HepG2 (cell line): ENCODE data around the gene MAP2K5. TPM values are rescaled to one million over a fixed set of nuclear protein-coding genes. Genes with fewer than 3 reads are reported as not detected.

Experiments
- ATAC-seq: fragments of 200-7000 bp; cut with Tn5 transposase; 3 replicates; pipeline ENCODE4 v1.9.1; 2020; ENCODE audit warnings: mild to moderate bottlenecking, moderate library complexity
- BruUV-seq: library from RNA; stranded (reverse); fragments of 400-500 nt; replicated peaks from 2 replicates; lab custom pipeline; 2021; lab: Mats Ljungman, UMichigan
- CTCF ChIA-PET: fragments of 300-600 bp; formaldehyde crosslinking; extraction: SDS; loops from one replicate; lab custom pipeline; 2021; ENCODE audit warnings: low total read pairs, inconsistent platforms, low intra/inter-chr PET ratio; lab: Yijun Ruan, JAX
- POLR2A ChIA-PET: fragments of 350-600 bp; sonication (Branson Sonifier 250); formaldehyde crosslinking; loops from one replicate; lab custom pipeline; 2020; ENCODE audit warnings: antibody characterized with exemption, inconsistent platforms; lab: Yijun Ruan, JAX
- DNase-seq: peaks from one replicate; pipeline ENCODE4 v3.0.0-alpha.2; 2015; ENCODE audit warnings: low spot score
- FAIRE-seq: peaks from 3 replicates; lab custom pipeline; 2011; peaks lifted over from hg19 to GRCh38; lab: Jason Lieb, UNC
- H2AFZ ChIP-seq: one replicate; pipeline ENCODE4 v1.6.1; 2011; ENCODE audit warnings: low read length, inconsistent platforms
- H3K27ac ChIP-seq: fragments of 300-600 bp; 3 replicates; pipeline ENCODE4 v1.8.0; 2011; ENCODE audit warnings: mixed run types, mild to moderate bottlenecking, mixed read lengths, low read length, inconsistent platforms; ENCODE audit not compliant: insufficient read depth; ENCODE audit errors: extremely low read length
- H3K27me3 ChIP-seq, 2 experiments: fragments of 200-600 bp in 1 of 2; 2 replicates in 1 of 2; 3 replicates in 1 of 2; pipeline versions ENCODE4 v1.6.0 to v1.8.0; 2011; ENCODE audit warnings: low read length in 2 of 2, mild to moderate bottlenecking in 2 of 2, moderate library complexity in 2 of 2, inconsistent platforms in 1 of 2; ENCODE audit not compliant: insufficient read depth in 2 of 2, control insufficient read depth in 1 of 2
- H3K36me3 ChIP-seq, 2 experiments: fragments of 200-600 bp in 1 of 2; replicated peaks in 1 of 2; 2 replicates in 1 of 2; 3 replicates in 1 of 2; pipeline versions ENCODE4 v1.5.1 to v1.8.0; 2011; ENCODE audit warnings: low read length in 2 of 2, inconsistent platforms in 1 of 2; ENCODE audit not compliant: insufficient read depth in 2 of 2, control insufficient read depth in 1 of 2
- H3K4me1 ChIP-seq: 2 replicates; pipeline ENCODE4 v1.5.1; 2012; ENCODE audit warnings: low read length, inconsistent platforms; ENCODE audit not compliant: insufficient read depth
- H3K4me2 ChIP-seq: 2 replicates; pipeline ENCODE4 v1.6.0; 2011; ENCODE audit warnings: low read depth, low read length, inconsistent platforms
- H3K4me3 ChIP-seq, 3 experiments: fragments of 200-600 bp in 1 of 3; sonication (generic), shearing (Covaris generic) in 1 of 3; replicated peaks in 1 of 3; 2 replicates each; pipeline ENCODE4 v1.5.1; 2011 to 2016; ENCODE audit warnings: low read length in 3 of 3, inconsistent platforms in 2 of 3, low read depth in 2 of 3, mild to moderate bottlenecking in 2 of 3, control low read depth in 1 of 3, mixed read lengths in 1 of 3; ENCODE audit not compliant: insufficient read depth in 1 of 3
- H3K79me2 ChIP-seq: one replicate; pipeline ENCODE4 v1.6.1; 2011; ENCODE audit warnings: low read length, inconsistent platforms; ENCODE audit not compliant: insufficient read depth
- H3K9ac ChIP-seq: 2 replicates; pipeline ENCODE4 v1.6.0; 2011; ENCODE audit warnings: mild to moderate bottlenecking, low read depth, low read length, inconsistent platforms; ENCODE audit not compliant: insufficient read depth
- H3K9me3 ChIP-seq: 2 replicates; pipeline ENCODE4 v1.5.1; 2012; ENCODE audit warnings: mild to moderate bottlenecking, low read length
- H4K20me1 ChIP-seq: 2 replicates; pipeline ENCODE4 v1.6.0; 2011; ENCODE audit warnings: inconsistent platforms, mild to moderate bottlenecking, low read length, moderate library complexity; ENCODE audit not compliant: insufficient read depth
- JDP2 ChIP-seq: sonication (generic); formaldehyde crosslinking; IDR thresholded peaks from 2 replicates; pipeline ENCODE4 v1.8.1; 2022; ENCODE audit warnings: missing genetic modification reagents, borderline replicate concordance
- KDM4B ChIP-seq: sonication (generic); formaldehyde crosslinking; IDR thresholded peaks from 2 replicates; pipeline ENCODE4 v1.4.0; 2020; ENCODE audit warnings: missing genetic modification reagents
- LCORL ChIP-seq, 2 experiments: fragments of 450-650 bp in 1 of 2; sonication (generic) in 1 of 2; formaldehyde crosslinking in 1 of 2; IDR thresholded peaks; 2 replicates each; pipeline versions ENCODE4 v1.5.0 to v1.6.1; 2017 to 2020; ENCODE audit warnings: antibody characterized with exemption in 1 of 2, missing genetic modification reagents in 1 of 2
- NFKB2 ChIP-seq: sonication (generic); formaldehyde crosslinking; IDR thresholded peaks from 2 replicates; pipeline ENCODE4 v1.4.0; 2020; ENCODE audit warnings: missing genetic modification reagents, borderline replicate concordance
- NR2F2 ChIP-seq: IDR thresholded peaks from 2 replicates; pipeline ENCODE4 v1.6.1; 2012; ENCODE audit warnings: low read depth, inconsistent platforms, borderline replicate concordance
- SP1 ChIP-seq, 2 experiments: fragments of 450-650 bp in 1 of 2; sonication (generic) in 1 of 2; formaldehyde crosslinking in 1 of 2; IDR thresholded peaks; 2 replicates each; pipeline versions ENCODE4 v1.4.0 to v1.6.1; 2016 to 2020; ENCODE audit warnings: missing genetic modification reagents in 1 of 2
- SP4 ChIP-seq: sonication (generic); formaldehyde crosslinking; IDR thresholded peaks from 2 replicates; pipeline ENCODE4 v1.8.1; 2023; ENCODE audit warnings: mild to moderate bottlenecking, missing genetic modification reagents
- ZFP1 ChIP-seq: IDR thresholded peaks from 2 replicates; pipeline ENCODE4 v1.6.1; 2016
- ZNF672 ChIP-seq: sonication (generic); formaldehyde crosslinking; IDR thresholded peaks from 2 replicates; pipeline ENCODE4 v1.8.1; 2022; ENCODE audit warnings: missing genetic modification reagents
- ZNF773 ChIP-seq: sonication (generic); formaldehyde crosslinking; IDR thresholded peaks from 2 replicates; pipeline ENCODE4 v1.4.0; 2020; ENCODE audit warnings: missing genetic modification reagents, borderline replicate concordance
- ZZZ3 ChIP-seq: sonication (generic); formaldehyde crosslinking; IDR thresholded peaks from 2 replicates; pipeline ENCODE4 v1.4.0; 2020; ENCODE audit warnings: missing genetic modification reagents, mild to moderate bottlenecking, borderline replicate concordance
- WGBS: methylation state at CpG from one replicate; pipeline ENCODE4 v1.1.6; 2017; ENCODE audit warnings: low lambda C conversion rate; 5-methylcytosine and 5-hydroxymethylcytosine counted together
- in situ Hi-C: cut with HindIII; loops from 2 replicates; pipeline ENCODE4 v1.10.0; 2017; ENCODE audit warnings: low pct_unique_long_range_greater_than_20kb; ENCODE audit not compliant: extremely low pct_ligation_motif_present
- intact Hi-C: fragments of 100-400 bp; cut with micrococcal nuclease; formaldehyde crosslinking; loops from one replicate; pipeline ENCODE4 v1.10.0; 2022; ENCODE audit not compliant: unreplicated experiment
- polyA plus RNA-seq, 8 experiments: library from polyadenylated mRNA; depleted of rRNA in 3 of 8; stranded (reverse) in 7 of 8; unstranded in 1 of 8; fragments of >200 nt; fragmentation: Illumina TruSeq in 4 of 8; extraction: Trizol in 4 of 8; gene quantifications; 2 replicates each; pipeline versions ENCODE4 v1.2.1 to v1.2.3, GENCODE V29; 2011 to 2016; ENCODE audit warnings: low read depth in 4 of 8, missing spikeins in 1 of 8, mixed read lengths in 1 of 8; ENCODE audit not compliant: insufficient read depth in 1 of 8
- total RNA-seq, 5 experiments: library from RNA; depleted of rRNA; stranded (reverse); fragments of >200 nt; fragmentation: Illumina TruSeq; extraction: Trizol; gene quantifications; 2 replicates each; pipeline ENCODE4 v1.2.3, GENCODE V29; 2016; ENCODE audit warnings: low read depth in 1 of 5
- TF ChIP-seq, protein P1 (sequence below): sonication (generic); formaldehyde crosslinking; conservative IDR thresholded peaks from 2 replicates; pipeline ENCODE4 v1.4.0; 2020; ENCODE audit warnings: missing genetic modification reagents
- TF ChIP-seq, protein P2 (sequence below): conservative IDR thresholded peaks from 2 replicates; pipeline ENCODE4 v1.6.1; 2018; ENCODE audit warnings: missing genetic modification reagents
- TF ChIP-seq, protein P3 (sequence below): IDR thresholded peaks from 2 replicates; pipeline ENCODE4 v1.6.1; 2016; ENCODE audit warnings: mild to moderate bottlenecking, missing biosample characterization, missing genetic modification reagents
- TF ChIP-seq, protein P4 (sequence below): sonication (generic); formaldehyde crosslinking; IDR thresholded peaks from 2 replicates; pipeline ENCODE4 v1.5.0; 2020; ENCODE audit warnings: mild to moderate bottlenecking, missing genetic modification reagents
- TF ChIP-seq, protein P5 (sequence below): sonication (generic); formaldehyde crosslinking; IDR thresholded peaks from 2 replicates; pipeline ENCODE4 v1.5.0; 2020; ENCODE audit warnings: missing genetic modification reagents
- TF ChIP-seq, protein P6 (sequence below): sonication (generic); formaldehyde crosslinking; IDR thresholded peaks from 2 replicates; pipeline ENCODE4 v1.4.0; 2020; ENCODE audit warnings: missing genetic modification reagents, mild to moderate bottlenecking, borderline replicate concordance

Gene MAP2K5
- total and polyA plus RNA-seq, 2 of the 13 experiments (the other 11 are each of a cell fraction or from before 2014, with no cell fraction given) = 4.0 to 4.3 TPM

DNA sequence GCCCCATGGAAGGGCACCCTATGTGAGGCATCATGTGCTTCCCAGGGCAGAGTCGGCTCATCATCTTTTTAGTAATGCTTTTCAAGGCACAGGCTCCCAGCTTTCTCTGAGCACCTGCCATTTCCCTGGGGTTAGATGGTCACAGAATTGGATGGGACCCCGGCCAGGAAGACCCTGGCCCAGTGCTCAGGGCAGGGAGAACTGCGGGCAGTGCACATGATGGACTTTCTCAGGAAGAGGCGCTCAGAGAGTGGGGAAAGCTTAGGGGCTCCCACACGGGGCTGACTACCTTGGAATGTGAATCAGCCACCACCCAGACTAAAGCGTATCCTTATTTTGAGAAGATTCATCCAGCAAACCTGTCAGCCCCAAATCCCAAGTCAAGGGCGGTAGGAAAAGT is 266.3 kb downstream of the MAP2K5 start:
- POLR2A ChIA-PET = no interaction called here
- no peaks in the 10 kb centered on the region for H3K9me3 ChIP-seq
- ATAC-seq = no peak
- no peak overlapping the region for H2AFZ ChIP-seq
- H3K4me2 ChIP-seq = no peak overlapping the region
- H3K27me3 ChIP-seq = no peaks in the 10 kb centered on the region; a peak in 1 of 5 replicates
- H4K20me1 ChIP-seq = no peaks in the 10 kb centered on the region
- H3K79me2 ChIP-seq = no peaks in the 10 kb centered on the region
- 60% methylated on average over 4 of the region's 7 CpGs for WGBS
- FAIRE-seq = no peak
- H3K4me1 ChIP-seq = peaks cover 15% of the 10 kb centered on the region
- no peak overlapping the region for H3K4me3 ChIP-seq
- CTCF ChIA-PET = no interaction called here
- no peak overlapping the region for H3K27ac ChIP-seq
- in situ Hi-C loops (no loop called here), intact Hi-C loops (no loop called here)
- H3K9ac ChIP-seq = no peak overlapping the region
- no peak for DNase-seq
- BruUV-seq = no TSS peak
- TF ChIP-seq, protein P1, sequence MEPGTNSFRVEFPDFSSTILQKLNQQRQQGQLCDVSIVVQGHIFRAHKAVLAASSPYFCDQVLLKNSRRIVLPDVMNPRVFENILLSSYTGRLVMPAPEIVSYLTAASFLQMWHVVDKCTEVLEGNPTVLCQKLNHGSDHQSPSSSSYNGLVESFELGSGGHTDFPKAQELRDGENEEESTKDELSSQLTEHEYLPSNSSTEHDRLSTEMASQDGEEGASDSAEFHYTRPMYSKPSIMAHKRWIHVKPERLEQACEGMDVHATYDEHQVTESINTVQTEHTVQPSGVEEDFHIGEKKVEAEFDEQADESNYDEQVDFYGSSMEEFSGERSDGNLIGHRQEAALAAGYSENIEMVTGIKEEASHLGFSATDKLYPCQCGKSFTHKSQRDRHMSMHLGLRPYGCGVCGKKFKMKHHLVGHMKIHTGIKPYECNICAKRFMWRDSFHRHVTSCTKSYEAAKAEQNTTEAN (CRISPR knock-in tag) = no peak
- TF ChIP-seq ZNF773 (CRISPR knock-in tag) (no peak), SP4 (no peak), LCORL (IDR thresholded peaks at IDR 0.05) (no peak), LCORL (CRISPR knock-in tag; IDR thresholded peaks at IDR 0.05) (no peak), KDM4B (CRISPR knock-in tag) (no peak), ZNF672 (no peak), ZZZ3 (CRISPR knock-in tag) (no peak), NR2F2 (no peak), ZFP1 (CRISPR knock-in tag) (no peak), JDP2 (CRISPR knock-in tag) (no peak), NFKB2 (CRISPR knock-in tag) (no peak), SP1 (IDR thresholded peaks at IDR 0.05) (no peak), SP1 (CRISPR knock-in tag; IDR thresholded peaks at IDR 0.05) (no peak)
- TF ChIP-seq, protein P2, sequence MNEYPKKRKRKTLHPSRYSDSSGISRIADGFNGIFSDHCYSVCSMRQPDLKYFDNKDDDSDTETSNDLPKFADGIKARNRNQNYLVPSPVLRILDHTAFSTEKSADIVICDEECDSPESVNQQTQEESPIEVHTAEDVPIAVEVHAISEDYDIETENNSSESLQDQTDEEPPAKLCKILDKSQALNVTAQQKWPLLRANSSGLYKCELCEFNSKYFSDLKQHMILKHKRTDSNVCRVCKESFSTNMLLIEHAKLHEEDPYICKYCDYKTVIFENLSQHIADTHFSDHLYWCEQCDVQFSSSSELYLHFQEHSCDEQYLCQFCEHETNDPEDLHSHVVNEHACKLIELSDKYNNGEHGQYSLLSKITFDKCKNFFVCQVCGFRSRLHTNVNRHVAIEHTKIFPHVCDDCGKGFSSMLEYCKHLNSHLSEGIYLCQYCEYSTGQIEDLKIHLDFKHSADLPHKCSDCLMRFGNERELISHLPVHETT (CRISPR knock-in tag) = no peak
- TF ChIP-seq, protein P3, sequence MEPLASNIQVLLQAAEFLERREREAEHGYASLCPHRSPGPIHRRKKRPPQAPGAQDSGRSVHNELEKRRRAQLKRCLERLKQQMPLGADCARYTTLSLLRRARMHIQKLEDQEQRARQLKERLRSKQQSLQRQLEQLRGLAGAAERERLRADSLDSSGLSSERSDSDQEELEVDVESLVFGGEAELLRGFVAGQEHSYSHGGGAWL (CRISPR knock-in tag) = no peak
- TF ChIP-seq, protein P4, sequence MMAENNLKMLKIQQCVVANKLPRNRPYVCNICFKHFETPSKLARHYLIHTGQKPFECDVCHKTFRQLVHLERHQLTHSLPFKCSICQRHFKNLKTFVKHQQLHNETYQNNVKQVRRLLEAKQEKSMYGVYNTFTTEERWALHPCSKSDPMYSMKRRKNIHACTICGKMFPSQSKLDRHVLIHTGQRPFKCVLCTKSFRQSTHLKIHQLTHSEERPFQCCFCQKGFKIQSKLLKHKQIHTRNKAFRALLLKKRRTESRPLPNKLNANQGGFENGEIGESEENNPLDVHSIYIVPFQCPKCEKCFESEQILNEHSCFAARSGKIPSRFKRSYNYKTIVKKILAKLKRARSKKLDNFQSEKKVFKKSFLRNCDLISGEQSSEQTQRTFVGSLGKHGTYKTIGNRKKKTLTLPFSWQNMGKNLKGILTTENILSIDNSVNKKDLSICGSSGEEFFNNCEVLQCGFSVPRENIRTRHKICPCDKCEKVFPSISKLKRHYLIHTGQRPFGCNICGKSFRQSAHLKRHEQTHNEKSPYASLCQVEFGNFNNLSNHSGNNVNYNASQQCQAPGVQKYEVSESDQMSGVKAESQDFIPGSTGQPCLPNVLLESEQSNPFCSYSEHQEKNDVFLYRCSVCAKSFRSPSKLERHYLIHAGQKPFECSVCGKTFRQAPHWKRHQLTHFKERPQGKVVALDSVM (CRISPR knock-in tag) = no peak
- TF ChIP-seq, protein P5, sequence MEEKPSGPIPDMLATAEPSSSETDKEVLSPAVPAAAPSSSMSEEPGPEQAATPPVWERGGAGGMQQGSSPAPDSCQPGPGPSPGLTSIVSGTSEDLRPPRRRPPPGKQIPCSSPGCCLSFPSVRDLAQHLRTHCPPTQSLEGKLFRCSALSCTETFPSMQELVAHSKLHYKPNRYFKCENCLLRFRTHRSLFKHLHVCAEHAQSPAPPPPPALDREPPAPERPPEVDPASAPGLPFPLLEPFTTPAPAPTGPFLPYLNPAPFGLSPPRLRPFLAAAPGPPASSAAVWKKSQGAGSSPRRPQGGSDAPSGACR (CRISPR knock-in tag) = no peak
- TF ChIP-seq, protein P6, sequence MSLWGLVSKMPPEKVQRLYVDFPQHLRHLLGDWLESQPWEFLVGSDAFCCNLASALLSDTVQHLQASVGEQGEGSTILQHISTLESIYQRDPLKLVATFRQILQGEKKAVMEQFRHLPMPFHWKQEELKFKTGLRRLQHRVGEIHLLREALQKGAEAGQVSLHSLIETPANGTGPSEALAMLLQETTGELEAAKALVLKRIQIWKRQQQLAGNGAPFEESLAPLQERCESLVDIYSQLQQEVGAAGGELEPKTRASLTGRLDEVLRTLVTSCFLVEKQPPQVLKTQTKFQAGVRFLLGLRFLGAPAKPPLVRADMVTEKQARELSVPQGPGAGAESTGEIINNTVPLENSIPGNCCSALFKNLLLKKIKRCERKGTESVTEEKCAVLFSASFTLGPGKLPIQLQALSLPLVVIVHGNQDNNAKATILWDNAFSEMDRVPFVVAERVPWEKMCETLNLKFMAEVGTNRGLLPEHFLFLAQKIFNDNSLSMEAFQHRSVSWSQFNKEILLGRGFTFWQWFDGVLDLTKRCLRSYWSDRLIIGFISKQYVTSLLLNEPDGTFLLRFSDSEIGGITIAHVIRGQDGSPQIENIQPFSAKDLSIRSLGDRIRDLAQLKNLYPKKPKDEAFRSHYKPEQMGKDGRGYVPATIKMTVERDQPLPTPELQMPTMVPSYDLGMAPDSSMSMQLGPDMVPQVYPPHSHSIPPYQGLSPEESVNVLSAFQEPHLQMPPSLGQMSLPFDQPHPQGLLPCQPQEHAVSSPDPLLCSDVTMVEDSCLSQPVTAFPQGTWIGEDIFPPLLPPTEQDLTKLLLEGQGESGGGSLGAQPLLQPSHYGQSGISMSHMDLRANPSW (CRISPR knock-in tag) = no peak
- H3K36me3 ChIP-seq = no peaks in the 10 kb centered on the region
